Measurements from ENCODE around the gene FAAP100. TPM values are rescaled to one million over a fixed set of nuclear protein-coding genes. Genes with fewer than 3 reads are reported as not detected.

The FAAP100 gene
- total RNA-seq, 1 donor from 2014 or later: 26.0 TPM

- DNase-seq: no peak
Measured at GRCh38 chr17:81523402-81524038, 28.6 kb downstream of the FAAP100 start.

GRCh38 chr17:81522491-81523401, 29.4 kb downstream of the FAAP100 start:
- DNase-seq: peak; percentile 48

- DNase-seq: no peak
Measured at GRCh38 chr17:81520021-81520901, 31.9 kb downstream of the FAAP100 start.

GRCh38 chr17:81519284-81520020, 32.7 kb downstream of the FAAP100 start:
- DNase-seq: peak; percentile 32

- peak; percentile 32 for DNase-seq
Measured at GRCh38 chr17:81518785-81519283, 33.3 kb downstream of the FAAP100 start.

- DNase-seq: no peak
Measured at GRCh38 chr17:81518113-81518784, 33.9 kb downstream of the FAAP100 start.

GRCh38 chr17:81517339-81518112, 34.6 kb downstream of the FAAP100 start:
- no peak for DNase-seq

- DNase-seq: no peak
Measured at GRCh38 chr17:81517009-81517338, 35.2 kb downstream of the FAAP100 start.

- DNase-seq: no peak
Measured at GRCh38 chr17:81516439-81516838, 35.7 kb downstream of the FAAP100 start.

GRCh38 chr17:81515530-81516041, 36.6 kb downstream of the FAAP100 start:
- DNase-seq: no peak

GRCh38 chr17:81514739-81515529, 37.2 kb downstream of the FAAP100 start:
- peak; percentile 83 for DNase-seq

- DNase-seq: no peak
Measured at GRCh38 chr17:81514489-81514738, 37.7 kb downstream of the FAAP100 start.

GRCh38 chr17:81513753-81514488, 38.2 kb downstream of the FAAP100 start:
- DNase-seq: peak; percentile 80

- DNase-seq: peak; percentile 71
Measured at GRCh38 chr17:81513372-81513752, 38.8 kb downstream of the FAAP100 start.

GRCh38 chr17:81512562-81513371, 39.4 kb downstream of the FAAP100 start, which contains the start of gene ACTG1:
ACTG1 (minus strand) TSS chr17:81512799; CDS start chr17:81512354, 445 bp downstream.
- peak; percentile 93 for DNase-seq

- DNase-seq: no peak
Measured at GRCh38 chr17:81511804-81512561, 40.2 kb downstream of the FAAP100 start.

GRCh38 chr17:81511554-81511803, 40.7 kb downstream of the FAAP100 start:
- no peak for DNase-seq

Measured in dermis blood vessel endothelial cell (primary cell).